SK-N-SH (cell line): ENCODE measurements around the gene KCNE1. TPM values are rescaled to one million over a fixed set of nuclear protein-coding genes. Genes with fewer than 3 reads are reported as not detected.

Experiments
- CTCF ChIA-PET: fragments of 300-600, 350-600 bp; formaldehyde crosslinking; extraction: SDS; loops from one replicate; lab custom pipeline; 2021; lab: Yijun Ruan, JAX
- POLR2A ChIA-PET: fragments of 350-600 bp; sonication (Branson Sonifier 250); formaldehyde crosslinking; extraction: SDS; loops from one replicate; lab custom pipeline; 2020; ENCODE audit warnings: antibody characterized with exemption, inconsistent platforms; lab: Yijun Ruan, JAX
- DNase-seq: peaks from one replicate; pipeline ENCODE4 v3.0.0; 2012
- H2AFZ ChIP-seq: fragments of 200-600 bp; sonication (generic); 2 replicates; pipeline ENCODE4 v1.8.1; 2016; ENCODE audit warnings: antibody characterized with exemption, mild to moderate bottlenecking, low read depth
- H3F3A ChIP-seq: fragments of 200-600 bp; sonication (generic); replicated peaks from 2 replicates; pipeline ENCODE3; 2016; ENCODE audit warnings: antibody characterized with exemption, mild to moderate bottlenecking; ENCODE audit not compliant: insufficient read depth
- H3K27ac ChIP-seq, 2 experiments: fragments of 200-500 bp in 1 of 2; fragments of 200-600 bp in 1 of 2; sonication (Bioruptor generic) in 1 of 2; sonication (generic), shearing (Covaris generic) in 1 of 2; 2 replicates each; pipeline versions ENCODE4 v1.5.1 to v1.6.1; 2014 to 2016; ENCODE audit warnings: low read depth in 2 of 2, inconsistent platforms in 1 of 2, low read length in 1 of 2, mild to moderate bottlenecking in 1 of 2, mixed read lengths in 1 of 2
- H3K27me3 ChIP-seq: fragments of 200-600 bp; sonication (generic), shearing (Covaris generic); 2 replicates; pipeline ENCODE4 v1.6.1; 2016; ENCODE audit warnings: mixed run types; ENCODE audit not compliant: insufficient read depth
- H3K36me3 ChIP-seq, 2 experiments: fragments of 200-500 bp in 1 of 2; fragments of 200-600 bp in 1 of 2; sonication (Bioruptor generic) in 1 of 2; sonication (generic) in 1 of 2; replicated peaks in 1 of 2; 2 replicates each; pipeline versions ENCODE3 to v1.5.1; 2014 to 2016; ENCODE audit warnings: low read length in 1 of 2, mild to moderate bottlenecking in 1 of 2; ENCODE audit not compliant: insufficient read depth in 2 of 2, control insufficient read depth in 1 of 2
- H3K4me1 ChIP-seq, 2 experiments: fragments of 200-500 bp in 1 of 2; fragments of 200-600 bp in 1 of 2; sonication (Bioruptor generic) in 1 of 2; sonication (generic), shearing (Covaris generic) in 1 of 2; 2 replicates each; pipeline versions ENCODE4 v1.5.1 to v1.6.1; 2014 to 2016; ENCODE audit warnings: low read depth in 1 of 2, low read length in 1 of 2, mixed run types in 1 of 2; ENCODE audit not compliant: insufficient read depth in 2 of 2, control insufficient read depth in 1 of 2
- H3K4me2 ChIP-seq: fragments of 200-600 bp; sonication (generic), shearing (Covaris generic); 2 replicates; pipeline ENCODE4 v1.6.1; 2017; ENCODE audit warnings: mixed run types
- H3K4me3 ChIP-seq, 2 experiments: fragments of 200-500 bp in 1 of 2; fragments of 200-600 bp in 1 of 2; sonication (Bioruptor generic) in 1 of 2; sonication (generic), shearing (Covaris generic) in 1 of 2; 2 replicates each; pipeline versions ENCODE4 v1.5.1 to v1.8.1; 2014 to 2016; ENCODE audit warnings: low read depth in 2 of 2, inconsistent platforms in 1 of 2, low read length in 1 of 2, mild to moderate bottlenecking in 1 of 2, mixed read lengths in 1 of 2, moderate library complexity in 1 of 2
- H3K79me2 ChIP-seq: fragments of 200-600 bp; sonication (generic); 2 replicates; pipeline ENCODE4 v1.8.1; 2017; ENCODE audit warnings: mild to moderate bottlenecking; ENCODE audit not compliant: insufficient read depth
- H3K9ac ChIP-seq: fragments of 200-600 bp; sonication (generic); 2 replicates; pipeline ENCODE4 v1.6.1; 2017; ENCODE audit warnings: mixed run types
- H3K9me2 ChIP-seq: fragments of 200-600 bp; sonication (generic); 2 replicates; pipeline ENCODE4 v1.6.1; 2017; ENCODE audit warnings: mixed run types
- H3K9me3 ChIP-seq: fragments of 200-600 bp; sonication (generic); 2 replicates; pipeline ENCODE4 v1.6.1; 2017; ENCODE audit warnings: mixed run types, mild to moderate bottlenecking, moderate library complexity
- H4K20me1 ChIP-seq: fragments of 200-600 bp; sonication (generic); 2 replicates; pipeline ENCODE4 v1.6.1; 2017; ENCODE audit warnings: mild to moderate bottlenecking, mixed run types; ENCODE audit not compliant: insufficient read depth
- EZH2phosphoT487 ChIP-seq: fragments of 200-600 bp; sonication (generic); IDR thresholded peaks from 2 replicates; pipeline ENCODE4 v1.6.1; 2017; ENCODE audit warnings: low read depth, mixed run types, mild to moderate bottlenecking, antibody characterized with exemption, moderate library complexity, borderline replicate concordance
- FOSL2 ChIP-seq: IDR thresholded peaks from 2 replicates; pipeline ENCODE4 v1.4.0; 2012; ENCODE audit warnings: low read depth, mild to moderate bottlenecking, moderate library complexity, borderline replicate concordance
- FOXM1 ChIP-seq: IDR thresholded peaks from 2 replicates; pipeline ENCODE4 v1.4.0; 2012; ENCODE audit warnings: low read depth, mild to moderate bottlenecking
- IRF3 ChIP-seq: fragments of 150-350 bp; IDR thresholded peaks from 2 replicates; pipeline ENCODE4 v1.6.1; 2016; ENCODE audit warnings: mild to moderate bottlenecking, low read depth, low read length
- JUND ChIP-seq: IDR thresholded peaks from 2 replicates; pipeline ENCODE4 v1.4.0; 2012
- MEF2A ChIP-seq: IDR thresholded peaks from 2 replicates; pipeline ENCODE4 v1.4.0; 2012; ENCODE audit warnings: low read depth, borderline replicate concordance
- NFIC ChIP-seq: IDR thresholded peaks from 2 replicates; pipeline ENCODE4 v1.4.0; 2012; ENCODE audit warnings: borderline replicate concordance
- POLR2AphosphoS5 ChIP-seq: IDR thresholded peaks from 2 replicates; pipeline ENCODE4 v1.6.1; 2012; ENCODE audit warnings: low read depth, low read length
- RAD21 ChIP-seq: IDR thresholded peaks from 2 replicates; pipeline ENCODE4 v1.6.1; 2012; ENCODE audit warnings: mild to moderate bottlenecking, low read length
- RCOR1 ChIP-seq: fragments of 150-350 bp; IDR thresholded peaks from 2 replicates; pipeline ENCODE4 v1.6.1; 2017; ENCODE audit warnings: antibody characterized with exemption, low read length
- REST ChIP-seq: IDR thresholded peaks from 2 replicates; pipeline ENCODE4 v1.6.1; 2012; ENCODE audit warnings: mild to moderate bottlenecking, low read depth, low read length, moderate library complexity
- RXRA ChIP-seq: IDR thresholded peaks from 2 replicates; pipeline ENCODE4 v1.4.0; 2012; ENCODE audit warnings: low read depth, mild to moderate bottlenecking, borderline replicate concordance
- SMC3 ChIP-seq: IDR thresholded peaks from 2 replicates; pipeline ENCODE4 v1.6.1; 2012; ENCODE audit warnings: low read depth, low read length, improper control_type of control experiment
- TEAD4 ChIP-seq: IDR thresholded peaks from 2 replicates; pipeline ENCODE4 v1.4.0; 2012; ENCODE audit warnings: mild to moderate bottlenecking, borderline replicate concordance; ENCODE audit not compliant: insufficient read depth
- USF2 ChIP-seq: fragments of 150-350 bp; IDR thresholded peaks from 2 replicates; pipeline ENCODE4 v1.6.1; 2017; ENCODE audit warnings: antibody characterized with exemption, low read length, low read depth, borderline replicate concordance
- YY1 ChIP-seq: IDR thresholded peaks from 2 replicates; pipeline ENCODE4 v1.4.0; 2012; ENCODE audit warnings: low read depth, mild to moderate bottlenecking
- WGBS: methylation state at CpG from one replicate; pipeline ENCODE4 v1.1.6; 2017; ENCODE audit warnings: low lambda C conversion rate; 5-methylcytosine and 5-hydroxymethylcytosine counted together
- polyA plus RNA-seq, 3 experiments: library from polyadenylated mRNA; depleted of rRNA; stranded (reverse); fragments of >200 nt; gene quantifications; 2 replicates each; pipeline ENCODE4 v1.2.3, GENCODE V29; 2012
- TF ChIP-seq, protein P1 (sequence below): IDR thresholded peaks from 2 replicates; pipeline ENCODE4 v1.4.0; 2012; ENCODE audit warnings: low read depth
- TF ChIP-seq, protein P2 (sequence below): IDR thresholded peaks from 2 replicates; pipeline ENCODE4; 2012

The KCNE1 gene
- polyA plus RNA-seq, 1 of the 3 experiments (the other 2 are of a cell fraction): 0.16 TPM

DNA sequence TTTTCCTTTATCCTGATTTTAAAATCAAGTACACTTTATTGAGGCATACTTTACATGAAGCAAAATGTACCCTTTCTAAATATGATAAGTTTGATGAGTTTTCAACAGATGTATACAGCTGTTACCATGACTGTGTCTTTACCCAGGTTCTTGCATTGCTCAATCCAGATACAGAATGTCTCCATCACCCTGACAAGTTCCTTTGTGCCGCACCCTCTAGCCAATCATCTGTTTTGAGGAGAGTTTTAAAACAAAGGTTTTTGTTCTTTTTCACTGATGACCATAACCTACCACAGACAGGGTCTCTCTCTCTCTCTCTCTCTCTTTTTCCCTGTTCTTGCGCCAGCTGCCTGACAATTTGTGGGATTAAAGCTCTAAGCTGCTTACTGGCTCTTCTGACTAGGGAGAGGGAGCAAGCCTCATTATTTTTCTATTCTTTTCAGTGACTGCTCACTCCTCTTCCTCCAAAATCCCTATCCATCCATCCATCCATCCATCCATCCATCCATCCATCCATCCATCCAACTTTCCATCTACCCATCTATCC, 1.2 kb upstream of the KCNE1 start:
- Histone ChIP-seq H3K4me1 (no peaks in the 10 kb centered on the region), H3K79me2 (no peaks in the 10 kb centered on the region), H3K4me3 (no peak overlapping the region), H3K36me3 (peaks cover 10 to 13% of the 10 kb centered on the region in 2 experiments), H4K20me1 (no peaks in the 10 kb centered on the region; the same call in 1 of the 2 replicates), H3K9me2 (no peaks in the 10 kb centered on the region), H3K27ac (no peak overlapping the region), H3F3A (peaks cover 17% of the 10 kb centered on the region), H3K27me3 (no peaks in the 10 kb centered on the region), H3K4me2 (no peak overlapping the region), H3K9ac (no peak overlapping the region), H3K9me3 (no peaks in the 10 kb centered on the region), H2AFZ (no peak overlapping the region)
- ChIA-PET POLR2A (no interaction called here), CTCF (no interaction called here)
- no peak for DNase-seq
- WGBS: 93% methylated on average over 2 of the region's 2 CpGs
- TF ChIP-seq FOSL2: no peak
- no peak for TF ChIP-seq NFIC
- no peak for TF ChIP-seq JUND
- no peak for TF ChIP-seq REST
- TF ChIP-seq RAD21: no peak
- no peak for TF ChIP-seq MEF2A
- TF ChIP-seq RCOR1: no peak
- TF ChIP-seq FOXM1: no peak
- no peak for TF ChIP-seq RXRA
- no peak for TF ChIP-seq YY1
- no peak for TF ChIP-seq TEAD4
- TF ChIP-seq, protein P1, sequence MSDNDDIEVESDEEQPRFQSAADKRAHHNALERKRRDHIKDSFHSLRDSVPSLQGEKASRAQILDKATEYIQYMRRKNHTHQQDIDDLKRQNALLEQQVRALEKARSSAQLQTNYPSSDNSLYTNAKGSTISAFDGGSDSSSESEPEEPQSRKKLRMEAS: no peak
- no peak for TF ChIP-seq IRF3
- TF ChIP-seq, protein P2, sequence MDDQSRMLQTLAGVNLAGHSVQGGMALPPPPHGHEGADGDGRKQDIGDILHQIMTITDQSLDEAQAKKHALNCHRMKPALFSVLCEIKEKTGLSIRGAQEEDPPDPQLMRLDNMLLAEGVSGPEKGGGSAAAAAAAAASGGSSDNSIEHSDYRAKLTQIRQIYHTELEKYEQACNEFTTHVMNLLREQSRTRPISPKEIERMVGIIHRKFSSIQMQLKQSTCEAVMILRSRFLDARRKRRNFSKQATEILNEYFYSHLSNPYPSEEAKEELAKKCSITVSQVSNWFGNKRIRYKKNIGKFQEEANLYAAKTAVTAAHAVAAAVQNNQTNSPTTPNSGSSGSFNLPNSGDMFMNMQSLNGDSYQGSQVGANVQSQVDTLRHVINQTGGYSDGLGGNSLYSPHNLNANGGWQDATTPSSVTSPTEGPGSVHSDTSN: no peak
- no peak for TF ChIP-seq EZH2phosphoT487
- no peak for TF ChIP-seq POLR2AphosphoS5
- no peak for TF ChIP-seq SMC3
- no peak for TF ChIP-seq USF2
